Globus pallidus (tissue), 1 donor: ENCODE data around the gene C1QTNF4.

Experiments
- DNase-seq: peaks from one replicate; pipeline ENCODE4 v3.0.0-alpha.2; 2015; ENCODE audit warnings: low spot score

The C1QTNF4 gene

GRCh38 chr11:47592970-47593369, 1.2 kb downstream of the C1QTNF4 start:
- no peak for DNase-seq

DNA sequence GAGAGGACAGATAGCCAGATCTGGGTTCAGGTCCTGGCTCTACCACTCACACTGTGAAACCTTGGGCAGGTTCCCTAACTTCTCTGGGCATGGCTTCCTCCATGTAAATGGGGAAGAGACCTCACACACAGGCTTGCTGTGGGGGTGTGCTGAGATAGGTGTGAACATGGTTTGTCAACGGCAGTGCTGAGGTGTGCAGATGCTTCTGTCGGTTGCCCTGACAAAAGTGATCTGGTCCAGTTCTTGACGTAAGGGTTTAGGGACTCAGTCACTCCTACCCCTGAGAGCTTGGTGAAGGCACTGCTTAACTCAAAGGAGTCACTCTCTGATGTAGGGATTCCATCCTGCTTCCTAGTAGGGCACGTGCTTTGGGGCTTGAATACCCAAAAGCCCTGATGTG, 2.0 kb downstream of the C1QTNF4 start:
- no peak for DNase-seq

- DNase-seq, result no peak
Measured at GRCh38 chr11:47591764-47592163, 2.4 kb downstream of the C1QTNF4 start.

- no peak for DNase-seq
Measured at GRCh38 chr11:47589977-47590861, 4.0 kb downstream of the C1QTNF4 start.

- no peak for DNase-seq
Measured at GRCh38 chr11:47589584-47589976, 4.6 kb downstream of the C1QTNF4 start.

DNA sequence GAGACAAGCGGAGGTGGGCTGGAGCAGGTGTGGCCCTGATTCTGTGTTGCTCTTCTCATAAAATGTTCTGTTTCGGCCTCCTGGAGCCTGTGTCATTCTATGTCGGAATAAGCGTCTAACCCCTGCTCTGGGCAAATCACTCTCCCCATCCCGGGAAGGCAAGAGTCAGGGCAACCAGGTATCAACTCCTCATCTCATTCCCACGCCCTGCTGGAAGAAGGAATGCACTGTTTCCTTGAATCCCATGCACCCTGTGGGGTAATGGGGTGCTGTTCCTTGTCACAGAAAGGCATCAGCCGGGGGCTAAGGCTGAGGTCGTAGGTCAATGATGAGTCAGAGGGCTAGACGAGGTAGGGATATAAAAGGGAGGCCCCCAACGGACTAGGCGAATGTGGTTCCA, 5.1 kb downstream of the C1QTNF4 start:
- DNase-seq, result no peak

DNA sequence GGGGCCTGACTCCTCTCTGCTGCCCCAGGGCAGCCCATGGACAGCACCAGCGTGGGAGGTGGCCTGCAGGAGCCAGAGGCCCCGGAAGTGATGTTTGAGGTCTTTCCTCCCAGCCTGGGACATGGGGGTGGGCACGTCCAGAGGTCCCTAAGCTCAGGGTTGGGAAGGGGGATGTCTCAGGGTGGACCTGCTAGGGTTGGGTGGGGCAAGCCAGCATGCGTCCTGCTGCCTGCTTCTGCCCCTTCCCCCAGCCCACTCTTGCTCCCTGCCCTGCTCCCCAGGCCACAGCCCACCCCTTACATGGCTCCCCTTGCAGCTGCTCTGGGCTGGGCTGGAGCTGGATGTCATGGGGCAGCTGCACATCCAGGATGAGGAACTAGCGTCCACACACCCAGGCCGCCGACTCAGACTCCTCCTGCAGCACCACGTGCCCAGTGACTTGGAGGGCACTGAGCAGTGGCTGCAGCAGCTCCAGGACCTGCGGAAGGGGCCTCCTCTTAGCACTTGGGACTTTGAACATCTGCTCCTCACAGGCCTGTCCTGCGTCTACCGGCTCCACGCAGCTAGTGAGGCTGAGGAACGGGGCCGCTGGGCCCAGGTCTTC, 6.4 kb downstream of the C1QTNF4 start:
- peak; percentile 67 for DNase-seq

- no peak for DNase-seq
Measured at GRCh38 chr11:47587039-47587716, 7.0 kb downstream of the C1QTNF4 start.

DNA sequence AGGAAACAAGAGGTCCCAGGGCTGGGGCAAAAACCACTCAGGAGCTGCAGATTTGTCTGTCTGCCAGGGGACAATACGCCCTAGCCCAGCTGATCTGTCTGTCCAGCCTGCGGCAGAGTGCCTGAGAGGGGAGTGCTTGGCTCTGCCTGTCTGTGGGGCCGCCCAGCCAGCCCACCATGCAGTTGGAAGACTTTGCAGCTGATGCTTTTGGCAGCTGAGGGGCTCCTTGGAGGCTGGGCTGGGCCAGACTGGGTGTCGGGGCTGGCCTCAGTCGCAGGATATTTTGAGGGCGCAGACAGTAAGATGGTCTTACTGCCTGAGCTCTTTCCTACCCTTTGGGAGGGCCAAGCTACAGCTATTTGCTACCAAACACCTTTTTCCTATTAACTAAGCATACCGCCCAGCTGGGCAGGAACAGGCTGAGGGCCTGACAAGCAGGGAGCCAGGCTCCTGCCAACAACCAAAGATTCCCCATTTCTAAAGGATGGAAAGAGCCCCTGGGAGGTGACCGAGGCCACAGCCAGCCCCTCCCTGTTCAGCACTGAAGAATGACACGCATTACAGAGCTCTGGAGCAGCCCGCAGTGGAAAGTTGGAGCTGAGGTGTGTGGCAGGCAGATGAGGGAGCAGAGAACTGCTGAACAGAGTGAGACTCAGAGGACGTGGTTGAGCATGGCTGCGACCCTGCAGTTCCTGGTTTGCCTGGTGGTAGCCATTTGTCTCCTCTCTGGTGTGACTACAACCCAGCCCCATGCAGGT, 7.9 kb downstream of the C1QTNF4 start, which contains the start of gene FAM180B:
TSS of gene FAM180B (plus strand) at position 581 of the 758 bp plus-strand sequence. CDS start at position 672, 91 bp downstream.
- peak; percentile 54 for DNase-seq

- no peak for DNase-seq
Measured at GRCh38 chr11:47583844-47584243, 10.4 kb downstream of the C1QTNF4 start.

GRCh38 chr11:47578524-47579494, 15.4 kb downstream of the C1QTNF4 start, which contains the start of the genes KBTBD4 and NDUFS3:
Gene KBTBD4 (minus strand): TSS chr11:47578970. CDS start chr11:47578951, 19 bp downstream.
Gene NDUFS3 (plus strand): TSS chr11:47579074. CDS start chr11:47579092, 18 bp downstream.
- DNase-seq, result peak; percentile 86

- no peak for DNase-seq
Measured at GRCh38 chr11:47577460-47578041, 16.7 kb downstream of the C1QTNF4 start.

GRCh38 chr11:47573321-47573720, 20.9 kb downstream of the C1QTNF4 start:
- peak; percentile 55 for DNase-seq

GRCh38 chr11:47572715-47573255, 21.4 kb downstream of the C1QTNF4 start:
- DNase-seq, result no peak

- DNase-seq, result no peak
Measured at GRCh38 chr11:47571895-47572294, 22.3 kb downstream of the C1QTNF4 start.

DNA sequence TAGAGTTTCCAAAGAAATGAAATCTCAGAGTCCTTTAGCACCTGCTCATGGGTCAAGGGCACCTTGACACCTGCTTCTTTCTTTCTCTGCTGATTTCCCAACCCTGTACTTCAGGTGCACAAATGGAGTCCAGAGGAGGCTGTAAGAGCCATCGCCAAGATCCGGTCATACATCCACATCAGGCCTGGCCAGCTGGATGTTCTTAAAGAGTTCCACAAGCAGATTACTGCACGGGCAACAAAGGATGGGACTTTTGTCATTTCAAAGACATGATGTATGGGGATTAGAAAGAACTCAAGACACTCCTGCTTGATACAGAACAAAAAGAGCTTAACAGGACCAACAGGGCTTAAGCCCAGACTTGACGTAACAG, 22.9 kb downstream of the C1QTNF4 start:
- no peak for DNase-seq

GRCh38 chr11:47570651-47571356, 23.4 kb downstream of the C1QTNF4 start:
- no peak for DNase-seq

GRCh38 chr11:47569646-47570045, 24.6 kb downstream of the C1QTNF4 start:
- no peak for DNase-seq

GRCh38 chr11:47566149-47566698, 28.0 kb downstream of the C1QTNF4 start:
- DNase-seq, result no peak
